MM.1S (cell line): ENCODE measurements around the gene ASPHD2.

Experiments used
- CTCF ChIP-seq: fragments of 300-600 bp; sonication (generic); IDR thresholded peaks from 2 replicates; pipeline ENCODE4 v1.5.1; 2016; ENCODE audit warnings: antibody characterized with exemption, low read length, mixed read lengths
- EZH2 ChIP-seq: fragments of 300-600 bp; sonication (generic); optimal IDR thresholded peaks from 2 replicates; pipeline ENCODE3; 2017; ENCODE audit warnings: low read depth, mild to moderate bottlenecking, antibody characterized with exemption, low read length, mixed read lengths

GRCh38 chr22:26481694-26482093 is 52.6 kb downstream of the ASPHD2 start:
- TF ChIP-seq CTCF (no peak), EZH2 (no peak)
